Tibial nerve (tissue), 4 donors: ENCODE measurements around the gene PIK3C2B. TPM values are rescaled to one million over a fixed set of nuclear protein-coding genes. Genes with fewer than 3 reads are reported as not detected.

Experiments
- DNase-seq, 2 donors: peaks; one replicate each; pipeline ENCODE4 v3.0.0-alpha.2; 2019; ENCODE audit warnings: low spot score in 2 of 2
- H3K27ac ChIP-seq, 4 donors: fragments of 200-600 bp; sonication (generic) in 3 of 4; one replicate each; pipeline ENCODE4 v1.5.1; 2017 to 2019; ENCODE audit warnings: mild to moderate bottlenecking in 1 of 4
- H3K27me3 ChIP-seq, 2 donors: fragments of 200-600 bp; sonication (generic) in 1 of 2; one replicate each; pipeline versions ENCODE4 v1.5.1 to v1.6.0; 2017 to 2019
- H3K36me3 ChIP-seq, 3 donors: fragments of 200-600 bp; sonication (generic); one replicate each; pipeline ENCODE4 v1.5.1; 2018 to 2019
- H3K4me1 ChIP-seq, 4 donors: fragments of 200-600 bp; sonication (generic) in 3 of 4; one replicate each; pipeline ENCODE4 v1.5.1; 2017 to 2019
- H3K4me3 ChIP-seq, 4 donors: fragments of 200-600 bp; sonication (generic) in 3 of 4; one replicate each; pipeline ENCODE4 v1.5.1; 2017 to 2019; ENCODE audit warnings: mild to moderate bottlenecking in 1 of 4, moderate library complexity in 1 of 4
- H3K9me3 ChIP-seq, 4 donors: fragments of 200-600 bp; sonication (generic) in 3 of 4; one replicate each; pipeline ENCODE4 v1.5.1; 2017 to 2019
- CTCF ChIP-seq, 5 experiments: fragments of 200-600 bp in 3 of 5; fragments of 450-650 bp in 2 of 5; sonication (generic) in 3 of 5; IDR thresholded peaks; one replicate each; pipeline ENCODE4 v1.5.1; 2016 to 2019; ENCODE audit warnings: antibody characterized with exemption in 5 of 5, mild to moderate bottlenecking in 3 of 5, moderate library complexity in 2 of 5
- EP300 ChIP-seq, 2 donors: sonication (generic); formaldehyde crosslinking; IDR thresholded peaks; one replicate each; pipeline ENCODE4 v1.6.1; 2017; ENCODE audit warnings: antibody characterized with exemption in 2 of 2, mild to moderate bottlenecking in 1 of 2
- POLR2A ChIP-seq, 2 donors: fragments of 450-650 bp; IDR thresholded peaks; one replicate each; pipeline ENCODE4 v1.6.1; 2017; ENCODE audit warnings: antibody characterized with exemption in 2 of 2, mild to moderate bottlenecking in 2 of 2, moderate library complexity in 2 of 2
- WGBS, 2 donors: methylation state at CpG; one replicate each; pipeline ENCODE4 v1.1.5; 2018; 5-methylcytosine and 5-hydroxymethylcytosine counted together
- total RNA-seq, 4 donors: library from RNA; depleted of rRNA; stranded (reverse); fragments of >200 nt; gene quantifications; one replicate each; pipeline ENCODE4 v1.1.0, GENCODE V29; 2016

The PIK3C2B gene
- total RNA-seq, 4 donors from 2014 or later: 18.0 to 67.2 (median 32.5) TPM

GRCh38 chr1:204445860-204446412 lies 48.7 kb downstream of the PIK3C2B start:
- no peak for DNase-seq
- peaks cover 0 to 85% (median 10%) of the 10 kb centered on the region in 3 donors for H3K36me3 ChIP-seq
- 59 to 64% methylated on average over 11 of the region's 11 CpGs for WGBS, 2 donors

More at GRCh38 chr1:204445860-204446412, 48.7 kb downstream of the PIK3C2B start:
- no peaks in the 10 kb centered on the region for H3K27me3 ChIP-seq
- H3K4me3 ChIP-seq: no peak overlapping the region
- TF ChIP-seq EP300 (IDR thresholded peaks at IDR 0.05): no peak
- no peak for TF ChIP-seq POLR2A (IDR thresholded peaks at IDR 0.05)
- no peak for TF ChIP-seq CTCF (IDR thresholded peaks at IDR 0.05)
- H3K4me1 ChIP-seq: peaks cover 4 to 44% (median 19%) of the 10 kb centered on the region in 4 donors
- peak overlapping the region in 1 of 4 donors; percentile 51 for H3K27ac ChIP-seq
- H3K9me3 ChIP-seq: no peaks in the 10 kb centered on the region

Other genes with a start within 250 kb of the PIK3C2B start
- gene PLEKHA6, start 134.9 kb downstream of the PIK3C2B start, total RNA-seq: 10 to 100 TPM in 3 of 4 donors, 1 to 10 TPM in 1; 6.6 to 13.9 (median 12.1) TPM
- gene PPP1R15B, start 83.0 kb downstream of the PIK3C2B start, total RNA-seq: 10 to 100 TPM; 42.9 to 59.9 (median 49.2) TPM
- gene MDM4, start 21.6 kb upstream of the PIK3C2B start, total RNA-seq: 100 to 1,000 TPM in 2 of 4 donors, 10 to 100 TPM in 2; 83.0 to 113 (median 101) TPM
- gene LRRN2, start 190.9 kb upstream of the PIK3C2B start, total RNA-seq: 10 to 100 TPM in 3 of 4 donors, 1 to 10 TPM in 1; 3.6 to 22.9 (median 14.5) TPM